ENCODE measurements around the gene CDC5L.
"Not testable (repeated sequence)": the region's sequence is repeated elsewhere in the genome, so short reads cannot be mapped to it uniquely, and the experiment has no call there.

CDC5L gene

GRCh38 chr6:44387346-44388134 lies at the start of gene CDC5L:
CDC5L (plus strand) TSS chr6:44387706; CDS start chr6:44387824, 118 bp downstream.
- peak; percentile 98 for DNase-seq (ENCODE audit: low read depth, low spot score)

GRCh38 chr6:44338228-44339122 lies 49.0 kb upstream of the CDC5L start:
- peak; percentile 16 for DNase-seq (ENCODE audit: low read depth, low spot score)

- no peak for DNase-seq (ENCODE audit: low read depth, low spot score)
Observed at GRCh38 chr6:44339301-44339700, 48.2 kb upstream of the CDC5L start.

- DNase-seq (ENCODE audit: low read depth, low spot score) = no peak
Observed at GRCh38 chr6:44339763-44340625, 47.5 kb upstream of the CDC5L start.

- no peak for DNase-seq (ENCODE audit: low read depth, low spot score)
Observed at GRCh38 chr6:44341095-44341890, 46.2 kb upstream of the CDC5L start.

GRCh38 chr6:44342052-44342451 lies 45.5 kb upstream of the CDC5L start:
- no peak for DNase-seq (ENCODE audit: low read depth, low spot score)

- DNase-seq (ENCODE audit: low read depth, low spot score) = no peak
Observed at GRCh38 chr6:44342489-44342888, 45.0 kb upstream of the CDC5L start, which contains the start of gene SPATS1. SPATS1 (plus strand) TSS chr6:44342650; CDS start chr6:44343096, 446 bp downstream.

- not testable (repeated sequence) for DNase-seq (ENCODE audit: low read depth, low spot score)
Observed at GRCh38 chr6:44346818-44347217, 40.7 kb upstream of the CDC5L start.

- DNase-seq (ENCODE audit: low read depth, low spot score) = no peak
Observed at GRCh38 chr6:44349904-44350649, 37.4 kb upstream of the CDC5L start.

- DNase-seq (ENCODE audit: low read depth, low spot score) = not testable (repeated sequence)
Observed at GRCh38 chr6:44350650-44350994, 36.9 kb upstream of the CDC5L start.

- no peak for DNase-seq (ENCODE audit: low read depth, low spot score)
Observed at GRCh38 chr6:44352259-44352658, 35.2 kb upstream of the CDC5L start.

- DNase-seq (ENCODE audit: low read depth, low spot score) = no peak
Observed at GRCh38 chr6:44353336-44353735, 34.2 kb upstream of the CDC5L start.

- DNase-seq (ENCODE audit: low read depth, low spot score) = no peak
Observed at GRCh38 chr6:44355640-44356039, 31.9 kb upstream of the CDC5L start.

GRCh38 chr6:44356487-44356886 lies 31.0 kb upstream of the CDC5L start:
- DNase-seq (ENCODE audit: low read depth, low spot score) = no peak

GRCh38 chr6:44359973-44360372 lies 27.5 kb upstream of the CDC5L start:
- DNase-seq (ENCODE audit: low read depth, low spot score) = no peak

- DNase-seq (ENCODE audit: low read depth, low spot score) = no peak
Observed at GRCh38 chr6:44361947-44362346, 25.6 kb upstream of the CDC5L start.

GRCh38 chr6:44363377-44363926 lies 24.1 kb upstream of the CDC5L start:
- no peak for DNase-seq (ENCODE audit: low read depth, low spot score)

GRCh38 chr6:44366781-44367180 lies 20.7 kb upstream of the CDC5L start:
- no peak for DNase-seq (ENCODE audit: low read depth, low spot score)

GRCh38 chr6:44367681-44368080 lies 19.8 kb upstream of the CDC5L start:
- no peak for DNase-seq (ENCODE audit: low read depth, low spot score)

GRCh38 chr6:44373051-44373450 lies 14.5 kb upstream of the CDC5L start:
- DNase-seq (ENCODE audit: low read depth, low spot score) = no peak

Measured in brain pericyte (primary cell).